GM19468 (cell line): ENCODE results near the gene MCRS1.

Experiments used
- ATAC-seq: cut with Tn5 transposase; IDR thresholded peaks from one replicate; pipeline ENCODE4 v1.9.1; 2021; ENCODE audit warnings: mild to moderate bottlenecking, moderate library complexity, moderate number of reproducible peaks; ENCODE audit not compliant: unreplicated experiment; ENCODE audit errors: extremely low read depth

The MCRS1 gene

GRCh38 chr12:49583366-49584094 is 15.6 kb upstream of the MCRS1 start:
- ATAC-seq = no peak

- no peak for ATAC-seq
Observed at GRCh38 chr12:49582850-49583249, 14.9 kb upstream of the MCRS1 start.

- ATAC-seq = no peak
Observed at GRCh38 chr12:49582201-49582600, 14.3 kb upstream of the MCRS1 start.

- no peak for ATAC-seq
Observed at GRCh38 chr12:49580572-49581535, 12.9 kb upstream of the MCRS1 start.

- no peak for ATAC-seq
Observed at GRCh38 chr12:49578471-49579112, 10.7 kb upstream of the MCRS1 start.

- ATAC-seq = no peak
Observed at GRCh38 chr12:49577589-49578315, 9.8 kb upstream of the MCRS1 start.

- ATAC-seq = no peak
Observed at GRCh38 chr12:49568442-49569162, 660 bp upstream of the MCRS1 start.

GRCh38 chr12:49567302-49567610 is 686 bp downstream of the MCRS1 start:
- no peak for ATAC-seq

GRCh38 chr12:49566361-49566760 is 1.6 kb downstream of the MCRS1 start:
- ATAC-seq = no peak

GRCh38 chr12:49565406-49566265 is 2.3 kb downstream of the MCRS1 start:
- no peak for ATAC-seq

GRCh38 chr12:49564686-49565405 is 3.1 kb downstream of the MCRS1 start:
- no peak for ATAC-seq

GRCh38 chr12:49563951-49564685 is 3.8 kb downstream of the MCRS1 start:
- ATAC-seq = no peak

- no peak for ATAC-seq
Observed at GRCh38 chr12:49562831-49563230, 5.1 kb downstream of the MCRS1 start.

- ATAC-seq = no peak
Observed at GRCh38 chr12:49562233-49562632, 5.7 kb downstream of the MCRS1 start.

GRCh38 chr12:49560695-49561094 is 7.2 kb downstream of the MCRS1 start:
- no peak for ATAC-seq

GRCh38 chr12:49559011-49559675 is 8.8 kb downstream of the MCRS1 start:
- no peak for ATAC-seq

GRCh38 chr12:49558526-49558925 is 9.4 kb downstream of the MCRS1 start:
- no peak for ATAC-seq
